IPS-NIHi7 (cell line): ENCODE results near the gene FAM174C.

Experiments used
- DNase-seq: peaks from one replicate; pipeline ENCODE4 v3.0.0; 2012; ENCODE audit warnings: mixed read lengths; ENCODE audit errors: extremely low spot score

Gene FAM174C

DNA sequence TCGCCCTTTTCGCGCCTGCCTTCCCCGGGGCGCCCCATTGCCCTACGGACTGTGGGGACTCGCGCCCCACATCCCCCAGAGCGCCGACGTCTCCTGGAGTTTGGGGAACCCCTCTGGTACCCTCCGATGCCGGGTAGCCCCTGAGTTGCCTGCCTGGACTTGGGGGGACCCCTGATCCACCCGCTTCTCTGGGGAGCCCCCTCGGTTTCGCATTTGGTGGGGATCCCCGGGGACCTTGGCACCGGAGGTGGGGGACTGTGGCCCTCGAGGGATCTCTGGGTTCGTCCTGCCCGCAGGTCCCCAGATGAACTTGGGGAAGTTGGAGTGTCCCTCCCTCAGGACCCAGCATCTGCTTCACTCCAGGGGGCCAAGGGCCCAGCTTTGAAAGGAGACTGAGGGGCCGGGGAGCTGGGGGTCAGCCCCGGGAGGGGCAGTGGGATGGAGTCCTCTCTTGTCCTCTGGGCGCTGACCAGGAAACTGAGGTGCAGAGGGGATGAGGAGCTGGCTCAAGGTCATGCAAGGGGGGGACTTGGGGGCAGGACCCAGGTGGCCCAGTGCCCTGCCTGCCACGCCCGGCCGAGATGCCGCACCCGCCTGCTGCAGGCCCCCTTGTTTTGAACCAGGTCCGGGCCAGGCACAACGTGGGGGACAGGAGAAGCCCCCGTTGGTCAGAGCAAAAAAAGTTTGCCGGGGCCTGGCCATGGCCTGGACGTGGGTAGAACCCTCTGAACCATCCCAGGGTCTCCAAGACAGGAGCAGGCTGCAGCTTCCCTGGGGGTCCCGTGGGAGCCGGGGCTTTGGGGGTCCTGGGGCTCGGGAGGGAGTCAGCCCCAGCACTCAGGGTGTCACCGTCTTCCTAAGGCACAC lies 11.4 kb downstream of the FAM174C start:
- no peak for DNase-seq

GRCh38 chr19:1287354-1288225 lies 12.3 kb downstream of the FAM174C start:
- DNase-seq: no peak

GRCh38 chr19:1288226-1288612 lies 12.9 kb downstream of the FAM174C start:
- no peak for DNase-seq

- DNase-seq: no peak
These were observed 13.7 kb downstream of the FAM174C start for GRCh38 chr19:1288833-1289685.

DNA sequence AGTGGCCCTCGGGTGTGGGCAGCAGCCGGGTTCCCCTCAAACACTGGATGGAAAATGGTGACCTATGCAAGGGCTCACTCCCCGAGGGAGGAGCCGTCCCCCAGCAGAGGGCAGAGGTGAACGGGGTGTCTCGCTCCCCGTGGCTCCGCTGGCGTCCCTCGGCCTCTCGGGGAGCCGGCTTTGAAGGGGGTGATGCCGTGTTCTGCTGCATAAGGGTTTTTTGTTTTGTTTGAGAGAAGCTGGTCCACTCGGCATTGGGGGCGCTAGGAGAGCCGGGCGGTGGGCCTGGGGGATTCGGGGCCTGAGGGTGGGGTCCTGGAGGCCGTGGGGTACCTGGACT lies 14.3 kb downstream of the FAM174C start:
- DNase-seq: no peak

DNA sequence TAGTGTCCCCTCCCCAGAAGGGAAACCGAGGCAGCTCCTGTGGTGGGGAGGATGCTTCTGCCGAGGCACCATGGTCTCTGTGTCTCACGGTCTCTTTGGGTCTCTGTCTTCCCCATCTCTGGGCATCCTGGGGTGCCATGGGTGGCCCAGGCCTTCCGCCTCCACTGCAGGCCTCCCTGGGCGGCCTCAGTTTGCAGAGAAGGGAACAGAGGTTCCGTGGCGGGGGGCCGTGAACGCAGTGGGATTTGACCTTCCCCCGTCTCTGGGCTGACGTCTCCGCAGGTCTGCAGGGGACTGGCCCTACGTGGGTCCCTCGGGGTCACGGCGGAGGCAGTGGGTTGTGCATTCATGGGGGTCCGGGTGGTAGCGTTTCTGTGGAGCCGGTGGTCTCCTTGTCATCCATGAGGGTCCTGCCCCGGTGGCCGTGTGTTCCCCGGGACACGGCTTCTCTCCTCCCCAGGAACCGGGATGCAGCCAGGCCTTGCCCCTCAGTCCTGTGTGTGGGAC lies 14.9 kb downstream of the FAM174C start:
- no peak for DNase-seq

GRCh38 chr19:1290703-1291651 lies 15.6 kb downstream of the FAM174C start:
- DNase-seq: no peak

- DNase-seq: no peak
These were observed 16.6 kb downstream of the FAM174C start for GRCh38 chr19:1291761-1292418.

GRCh38 chr19:1292419-1293151 lies 17.3 kb downstream of the FAM174C start:
- no peak for DNase-seq

- no peak for DNase-seq
These were observed 18.7 kb downstream of the FAM174C start for GRCh38 chr19:1293782-1294604.

DNA sequence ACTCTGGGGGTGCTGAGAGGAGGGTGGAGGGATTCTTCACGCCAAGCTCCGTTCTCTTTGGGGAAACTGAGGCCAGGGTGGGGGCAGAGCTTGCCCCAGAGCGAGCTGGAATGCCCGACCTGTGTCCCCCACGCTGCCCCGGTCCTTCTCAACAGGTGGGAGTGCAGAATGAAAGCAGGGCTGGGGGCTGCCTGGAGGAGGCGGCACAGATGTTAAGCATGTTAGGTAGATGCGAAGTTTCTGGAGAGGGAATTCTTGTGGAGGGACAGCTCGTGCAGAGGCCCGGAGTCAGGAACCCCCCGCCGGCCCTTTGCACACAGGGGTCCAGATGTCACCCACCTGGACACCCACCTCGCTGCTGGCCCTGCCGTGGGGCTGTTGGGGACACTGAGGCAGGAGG lies 19.4 kb downstream of the FAM174C start:
- no peak for DNase-seq

DNA sequence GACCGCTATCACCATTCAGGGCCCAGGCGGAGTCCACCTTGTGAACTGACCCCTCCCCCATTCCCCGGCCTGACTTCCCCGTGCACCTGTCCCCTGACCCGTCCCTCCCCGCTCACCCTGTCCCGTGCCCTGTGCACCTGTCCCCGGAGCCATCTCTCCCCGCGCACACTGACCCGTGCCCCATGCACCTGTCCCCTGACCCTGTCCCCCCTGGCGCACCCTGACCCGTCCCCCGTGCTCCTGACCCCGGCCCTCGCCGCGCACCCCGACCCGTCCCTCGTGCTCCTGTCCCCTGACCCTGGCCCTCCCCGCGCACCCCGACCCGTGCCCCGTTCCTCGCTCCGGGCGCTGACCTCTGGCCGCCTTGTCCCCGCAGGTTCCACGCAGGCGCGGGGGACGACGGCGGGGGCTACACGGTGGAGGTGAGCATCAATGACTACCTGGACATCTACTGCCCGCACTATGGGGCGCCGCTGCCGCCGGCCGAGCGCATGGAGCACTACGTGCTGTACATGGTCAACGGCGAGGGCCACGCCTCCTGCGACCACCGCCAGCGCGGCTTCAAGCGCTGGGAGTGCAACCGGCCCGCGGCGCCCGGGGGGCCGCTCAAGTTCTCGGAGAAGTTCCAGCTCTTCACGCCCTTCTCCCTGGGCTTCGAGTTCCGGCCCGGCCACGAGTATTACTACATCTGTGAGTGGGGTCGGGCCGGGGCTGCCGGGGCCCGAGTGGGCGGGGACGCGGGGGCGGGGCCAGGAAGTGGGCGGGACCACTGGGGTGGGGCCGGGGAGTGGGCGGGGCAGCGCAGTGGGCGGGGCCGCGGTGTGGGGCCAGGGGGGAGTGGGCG lies 20.1 kb downstream of the FAM174C start:
- peak; percentile 92 for DNase-seq

- no peak for DNase-seq
These were observed 20.7 kb downstream of the FAM174C start for GRCh38 chr19:1296078-1296477.

GRCh38 chr19:1296575-1297271 lies 21.4 kb downstream of the FAM174C start:
- no peak for DNase-seq

- DNase-seq: no peak
These were observed 22.9 kb downstream of the FAM174C start for GRCh38 chr19:1298235-1298634.

GRCh38 chr19:1299801-1300200 lies 24.5 kb downstream of the FAM174C start:
- no peak for DNase-seq
